Activated naive CD8-positive, alpha-beta T cell treated with anti-CD3 and anti-CD28 coated beads, Interleukin-2, amount 50 U/mL, for 16 hours (primary cell): ENCODE results near the gene TMOD2.

Source experiments
- DNase-seq: peaks from one replicate; pipeline ENCODE4 v3.0.0-alpha.2; 2020; ENCODE audit warnings: low read depth, low spot score

Gene TMOD2

DNA sequence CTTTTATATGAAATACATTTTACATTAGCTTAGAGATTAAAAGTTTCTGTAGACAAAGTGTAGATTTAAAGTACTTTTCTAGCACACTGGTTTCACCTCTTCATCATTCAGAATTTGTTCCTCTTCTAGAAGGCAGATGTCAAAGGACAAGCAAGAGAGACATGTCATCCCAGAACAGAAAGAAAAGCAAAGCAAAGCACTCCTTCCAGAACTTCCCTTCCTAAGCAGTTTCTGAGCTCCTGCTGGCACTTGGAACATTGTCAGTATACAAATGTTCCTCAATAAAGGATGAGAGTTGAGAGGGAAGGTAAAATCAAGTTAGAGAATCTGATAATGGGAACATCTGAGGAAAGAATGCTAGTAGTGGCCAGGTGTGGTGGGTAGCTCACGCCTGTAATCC lies 104.2 kb downstream of the TMOD2 start:
- no peak for DNase-seq

DNA sequence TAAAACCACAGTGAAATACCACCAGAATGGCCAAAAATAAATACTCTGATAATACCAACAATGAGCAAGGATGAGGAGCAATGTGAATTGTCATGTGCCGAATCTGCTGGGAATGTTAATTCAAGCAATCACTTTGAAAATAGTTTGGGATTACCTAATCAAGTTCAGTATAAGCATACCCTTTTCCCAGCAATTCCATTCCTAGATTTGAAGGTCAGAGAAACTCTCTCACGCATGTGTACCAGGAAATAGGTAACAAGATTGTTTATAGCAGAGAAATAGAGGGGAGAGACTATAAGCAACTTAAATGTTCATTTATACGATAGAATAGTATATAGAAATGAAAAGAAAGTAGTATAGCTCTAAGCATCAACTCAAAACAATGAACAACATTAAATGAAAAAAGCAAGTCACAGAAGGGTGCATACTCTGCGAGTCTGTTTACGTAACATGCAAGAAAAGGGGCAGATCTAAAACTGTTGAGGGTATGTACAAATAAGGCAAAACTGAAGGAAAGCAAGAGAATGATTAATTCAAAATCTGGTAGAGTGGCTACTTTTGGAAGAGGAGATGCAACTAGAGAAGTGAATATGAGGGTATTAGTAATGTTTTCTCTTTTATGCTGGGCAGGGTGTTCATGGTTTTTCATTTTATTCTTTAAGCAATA lies 105.5 kb downstream of the TMOD2 start:
- no peak for DNase-seq

DNA sequence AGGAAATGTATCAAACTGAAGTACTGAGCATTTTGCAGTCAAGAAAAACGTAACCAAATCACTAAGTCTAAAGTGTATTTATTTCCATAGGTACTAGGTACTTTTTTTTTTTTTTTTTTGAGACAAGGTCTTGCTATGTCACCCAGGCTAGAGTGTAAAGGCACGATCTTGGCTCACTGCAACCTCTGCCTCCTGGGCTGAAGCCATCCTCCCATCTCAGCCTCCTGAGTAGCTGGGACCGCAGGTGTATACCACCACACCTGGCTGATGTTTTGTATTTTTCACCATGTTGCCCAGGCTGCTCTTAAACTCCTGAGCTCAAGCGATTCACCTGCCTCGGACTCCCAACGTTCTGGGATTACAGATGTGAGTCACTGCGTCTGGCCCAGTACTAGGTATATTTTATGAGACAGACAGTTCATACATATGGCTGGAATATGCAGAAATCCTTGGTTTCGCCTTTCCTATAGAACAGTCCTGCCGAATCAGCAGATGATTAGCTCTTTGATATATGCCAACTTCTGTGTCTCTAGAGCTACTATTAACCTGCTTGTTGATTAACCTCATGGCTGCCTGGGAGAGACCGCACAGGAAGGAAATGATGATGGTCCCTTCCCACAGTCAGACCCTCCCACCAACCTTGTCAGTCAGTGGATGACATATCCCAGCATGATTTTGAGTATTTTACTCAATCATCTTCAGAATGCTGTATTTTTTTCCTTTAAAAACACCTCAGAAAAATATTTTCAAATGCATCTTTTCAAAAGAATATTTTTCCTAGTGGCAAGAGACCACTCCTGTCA lies 110.4 kb downstream of the TMOD2 start:
- DNase-seq, result no peak

DNA sequence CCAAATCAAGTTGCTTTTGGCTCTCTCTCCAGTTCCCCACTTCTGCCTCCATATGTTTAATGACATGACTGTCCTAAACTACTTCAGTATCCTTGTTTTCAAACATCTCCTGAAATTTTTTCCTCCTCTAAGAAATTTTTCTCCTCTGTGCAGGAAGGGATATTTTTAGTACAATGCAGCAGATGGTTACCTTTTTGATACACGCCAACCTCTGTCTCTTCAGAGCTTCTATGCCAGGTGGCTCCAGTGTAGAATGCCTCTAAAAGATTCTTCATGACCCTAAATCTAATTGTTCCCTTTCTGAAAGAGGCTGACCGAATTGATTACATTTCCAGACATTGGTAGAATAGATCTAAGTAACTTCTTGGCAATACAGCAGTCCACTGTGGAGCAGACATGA lies 111.7 kb downstream of the TMOD2 start:
- DNase-seq, result no peak

DNA sequence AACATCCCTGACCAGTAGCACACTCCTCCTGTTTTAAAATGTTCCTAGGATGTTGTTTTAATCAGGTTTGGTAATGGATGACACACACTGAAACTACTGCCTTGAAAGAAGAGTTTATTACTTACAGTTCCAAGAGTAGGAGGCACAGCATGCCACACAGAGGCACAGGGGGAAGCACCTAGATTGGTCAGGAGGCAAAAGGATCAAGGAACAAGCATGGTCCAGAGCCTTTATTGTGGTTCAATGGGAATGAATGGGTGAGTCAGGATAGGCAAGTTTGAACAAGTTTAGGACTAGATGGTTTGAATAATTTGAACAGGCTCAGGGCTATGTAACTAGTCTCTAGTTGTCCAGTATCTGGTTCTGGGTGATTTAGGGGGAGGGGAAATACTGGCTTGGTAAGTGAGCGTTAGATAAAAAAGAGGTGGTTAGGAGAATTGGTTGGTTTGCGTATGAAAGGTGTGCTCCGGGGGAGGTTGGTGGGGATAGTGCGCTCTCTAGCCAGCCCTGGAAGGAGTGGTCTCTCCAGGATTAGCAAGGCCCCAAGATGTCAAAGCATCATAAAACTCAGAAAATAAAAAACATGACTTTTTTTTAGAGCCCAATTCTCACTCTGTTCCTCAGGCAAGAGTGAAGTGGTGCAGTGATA lies 113.1 kb downstream of the TMOD2 start:
- DNase-seq, result no peak

DNA sequence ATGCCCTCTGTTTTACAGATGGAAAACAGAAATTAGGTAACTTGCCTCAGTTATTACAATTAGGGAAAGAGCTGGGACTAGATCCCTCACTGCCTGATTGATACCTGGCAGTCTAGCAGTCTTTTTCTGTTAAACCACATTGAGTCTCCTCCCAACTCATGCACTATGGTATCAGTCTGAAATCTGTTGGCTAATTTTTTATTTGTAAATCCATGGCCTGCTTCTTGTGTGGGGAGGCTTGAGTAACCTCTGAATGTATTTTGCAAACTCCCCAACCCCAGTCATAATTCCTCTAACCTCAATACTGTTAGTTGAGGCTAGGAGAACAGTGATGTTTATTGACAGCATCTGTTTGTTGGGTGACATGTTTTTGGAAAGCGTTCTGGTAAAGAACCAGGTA lies 113.9 kb downstream of the TMOD2 start:
- no peak for DNase-seq
